IPS-20b (cell line): ENCODE measurements around the gene TULP4.

Source experiments
- H3K27ac ChIP-seq: one replicate; pipeline ENCODE4 v1.5.1; 2013; ENCODE audit warnings: low read length
- H3K27me3 ChIP-seq: 2 replicates; pipeline ENCODE4 v1.6.1; 2013; ENCODE audit warnings: mild to moderate bottlenecking, low read length, inconsistent platforms; ENCODE audit not compliant: insufficient read depth
- H3K36me3 ChIP-seq: 2 replicates; pipeline ENCODE4 v1.6.1; 2013; ENCODE audit warnings: low read depth, mild to moderate bottlenecking, inconsistent platforms, low read length, moderate library complexity; ENCODE audit not compliant: insufficient read depth
- H3K4me1 ChIP-seq: 2 replicates; pipeline ENCODE4 v1.6.1; 2013; ENCODE audit warnings: mild to moderate bottlenecking, control low read depth, inconsistent platforms, low read length, moderate library complexity; ENCODE audit not compliant: insufficient read depth
- H3K4me3 ChIP-seq: 2 replicates; pipeline ENCODE4 v1.5.1; 2013; ENCODE audit warnings: mild to moderate bottlenecking, low read length, inconsistent platforms
- H3K9ac ChIP-seq: 2 replicates; pipeline ENCODE4 v1.6.1; 2013; ENCODE audit warnings: low read depth, mild to moderate bottlenecking, inconsistent platforms, low read length, moderate library complexity
- H3K9me3 ChIP-seq: 2 replicates; pipeline ENCODE4 v1.6.1; 2013; ENCODE audit warnings: mild to moderate bottlenecking, low read depth, low read length, inconsistent platforms; ENCODE audit not compliant: insufficient read depth

Gene TULP4

GRCh38 chr6:158501360-158502262, 189.3 kb downstream of the TULP4 start:
- no peaks in the 10 kb centered on the region for H3K4me1 ChIP-seq
- H3K27me3 ChIP-seq, result no peaks in the 10 kb centered on the region
- no peak overlapping the region for H3K9ac ChIP-seq
- H3K27ac ChIP-seq, result no peak overlapping the region
- no peaks in the 10 kb centered on the region for H3K9me3 ChIP-seq
- H3K4me3 ChIP-seq, result no peak overlapping the region
- peaks cover 34% of the 10 kb centered on the region for H3K36me3 ChIP-seq

GRCh38 chr6:158502263-158502950, 190.1 kb downstream of the TULP4 start:
- Histone ChIP-seq H3K9ac (no peak overlapping the region), H3K4me1 (no peaks in the 10 kb centered on the region), H3K4me3 (no peak overlapping the region), H3K9me3 (no peaks in the 10 kb centered on the region), H3K27me3 (no peaks in the 10 kb centered on the region), H3K36me3 (peaks cover 41% of the 10 kb centered on the region), H3K27ac (no peak overlapping the region)

- Histone ChIP-seq H3K4me3 (no peak overlapping the region), H3K4me1 (no peaks in the 10 kb centered on the region), H3K9ac (no peak overlapping the region), H3K36me3 (peaks cover 42% of the 10 kb centered on the region), H3K9me3 (no peaks in the 10 kb centered on the region), H3K27me3 (no peaks in the 10 kb centered on the region), H3K27ac (no peak overlapping the region)
Observed at GRCh38 chr6:158503222-158503621, 191.0 kb downstream of the TULP4 start.

- Histone ChIP-seq H3K36me3 (peaks cover 35% of the 10 kb centered on the region), H3K9me3 (no peaks in the 10 kb centered on the region), H3K9ac (no peak overlapping the region), H3K27me3 (no peaks in the 10 kb centered on the region), H3K4me3 (no peak overlapping the region), H3K4me1 (no peaks in the 10 kb centered on the region), H3K27ac (no peak overlapping the region)
Observed at GRCh38 chr6:158503846-158504245, 191.6 kb downstream of the TULP4 start.

GRCh38 chr6:158505194-158505593, 192.9 kb downstream of the TULP4 start:
- no peaks in the 10 kb centered on the region for H3K9me3 ChIP-seq
- H3K27me3 ChIP-seq, result no peaks in the 10 kb centered on the region
- peaks cover 24% of the 10 kb centered on the region for H3K36me3 ChIP-seq
- no peak overlapping the region for H3K9ac ChIP-seq
- no peaks in the 10 kb centered on the region for H3K4me1 ChIP-seq
- no peak overlapping the region for H3K4me3 ChIP-seq
- no peak overlapping the region for H3K27ac ChIP-seq

- H3K36me3 ChIP-seq, result peaks cover 17% of the 10 kb centered on the region
- H3K4me1 ChIP-seq, result no peaks in the 10 kb centered on the region
- no peak overlapping the region for H3K4me3 ChIP-seq
- H3K27ac ChIP-seq, result no peak overlapping the region
- no peaks in the 10 kb centered on the region for H3K9me3 ChIP-seq
- H3K9ac ChIP-seq, result no peak overlapping the region
- no peaks in the 10 kb centered on the region for H3K27me3 ChIP-seq
Observed at GRCh38 chr6:158506601-158507000, 194.3 kb downstream of the TULP4 start.

- Histone ChIP-seq H3K9me3 (no peaks in the 10 kb centered on the region), H3K27me3 (no peaks in the 10 kb centered on the region), H3K4me1 (no peaks in the 10 kb centered on the region), H3K36me3 (peaks cover 14% of the 10 kb centered on the region; the same call in 1 of the 2 replicates), H3K27ac (no peak overlapping the region), H3K9ac (no peak overlapping the region), H3K4me3 (no peak overlapping the region)
Observed at GRCh38 chr6:158507174-158507573, 194.9 kb downstream of the TULP4 start.

- H3K36me3 ChIP-seq, result peaks cover 14% of the 10 kb centered on the region; the same call in 1 of the 2 replicates
Observed at GRCh38 chr6:158508450-158508849, 196.2 kb downstream of the TULP4 start.

GRCh38 chr6:158509465-158509864, 197.2 kb downstream of the TULP4 start:
- H3K9ac ChIP-seq, result no peak overlapping the region
- peaks cover 14% of the 10 kb centered on the region; the same call in 1 of the 2 replicates for H3K36me3 ChIP-seq

More at GRCh38 chr6:158508450-158508849, 196.2 kb downstream of the TULP4 start:
- H3K9me3 ChIP-seq, result no peaks in the 10 kb centered on the region
- H3K4me3 ChIP-seq, result no peak overlapping the region
- no peak overlapping the region for H3K9ac ChIP-seq
- no peaks in the 10 kb centered on the region for H3K4me1 ChIP-seq
- no peaks in the 10 kb centered on the region for H3K27me3 ChIP-seq
- H3K27ac ChIP-seq, result no peak overlapping the region

GRCh38 chr6:158512809-158513208, 200.5 kb downstream of the TULP4 start:
- 0 out of 2 replicates have a peak, but pooled peaks cover 3% of the 10 kb centered on the region for H3K36me3 ChIP-seq
- H3K27ac ChIP-seq, result no peak overlapping the region
- H3K4me3 ChIP-seq, result no peak overlapping the region
- peaks cover 3% of the 10 kb centered on the region; the same call in 1 of the 2 replicates for H3K27me3 ChIP-seq
- peaks cover 3% of the 10 kb centered on the region for H3K4me1 ChIP-seq
- H3K9ac ChIP-seq, result no peak overlapping the region
- H3K9me3 ChIP-seq, result no peaks in the 10 kb centered on the region

More at GRCh38 chr6:158509465-158509864, 197.2 kb downstream of the TULP4 start:
- no peaks in the 10 kb centered on the region for H3K9me3 ChIP-seq
- no peaks in the 10 kb centered on the region for H3K27me3 ChIP-seq
- no peak overlapping the region for H3K27ac ChIP-seq
- H3K4me3 ChIP-seq, result no peak overlapping the region
- no peaks in the 10 kb centered on the region for H3K4me1 ChIP-seq

GRCh38 chr6:158514176-158514575, 201.9 kb downstream of the TULP4 start:
- peaks cover 4% of the 10 kb centered on the region; the same call in 1 of the 2 replicates for H3K27me3 ChIP-seq
- H3K36me3 ChIP-seq, result 0 out of 2 replicates have a peak, but pooled peaks cover 3% of the 10 kb centered on the region
- no peak overlapping the region for H3K9ac ChIP-seq
- H3K4me1 ChIP-seq, result peaks cover 6% of the 10 kb centered on the region
- no peak overlapping the region for H3K4me3 ChIP-seq
- no peak overlapping the region for H3K27ac ChIP-seq
- no peaks in the 10 kb centered on the region for H3K9me3 ChIP-seq
